Transverse colon (tissue), 4 donors: ENCODE measurements around the gene FAM217A. TPM values are rescaled to one million over a fixed set of nuclear protein-coding genes. Genes with fewer than 3 reads are reported as not detected.

Experiments used
- DNase-seq: peaks from one replicate; pipeline ENCODE4 v3.0.0-alpha.2; 2019
- H3K27ac ChIP-seq, 4 donors: fragments of 200-600 bp; sonication (generic); 2 replicates each; pipeline ENCODE4 v1.5.1; 2016 to 2018; ENCODE audit warnings: inconsistent platforms in 4 of 4
- H3K27me3 ChIP-seq: fragments of 200-600 bp; sonication (generic); 2 replicates; pipeline ENCODE4 v1.5.1; 2017; ENCODE audit warnings: inconsistent platforms
- H3K36me3 ChIP-seq, 4 donors: fragments of 200-600 bp; sonication (generic); 2 replicates each; pipeline ENCODE4 v1.5.1; 2017 to 2019; ENCODE audit warnings: inconsistent platforms in 4 of 4
- H3K4me1 ChIP-seq, 4 donors: fragments of 200-600 bp; sonication (generic); 2 replicates each; pipeline ENCODE4 v1.5.1; 2017 to 2020; ENCODE audit warnings: inconsistent platforms in 4 of 4
- H3K4me3 ChIP-seq, 4 donors: fragments of 200-600 bp; sonication (generic); 1 replicate in 1 of 4; 2 replicates in 3 of 4; pipeline versions ENCODE4 v1.5.1 to v1.6.1; 2017 to 2019; ENCODE audit warnings: inconsistent platforms in 4 of 4
- H3K9me3 ChIP-seq, 2 donors: fragments of 200-600 bp; sonication (generic); 2 replicates each; pipeline ENCODE4 v1.5.1; 2017 to 2019; ENCODE audit warnings: inconsistent platforms in 2 of 2
- CTCF ChIP-seq, 5 experiments: fragments of 200-600 bp in 3 of 5; fragments of 450-650 bp in 2 of 5; sonication (generic) in 3 of 5; IDR thresholded peaks; 1 replicate in 2 of 5; 2 replicates in 3 of 5; pipeline ENCODE4 v1.5.1; 2016 to 2017; ENCODE audit warnings: antibody characterized with exemption in 5 of 5, inconsistent platforms in 3 of 5, mild to moderate bottlenecking in 2 of 5, moderate library complexity in 1 of 5
- EP300 ChIP-seq: sonication (generic); formaldehyde crosslinking; IDR thresholded peaks from one replicate; pipeline ENCODE4 v1.6.1; 2017; ENCODE audit warnings: antibody characterized with exemption, low read depth
- POLR2A ChIP-seq: fragments of 450-650 bp; IDR thresholded peaks from one replicate; pipeline ENCODE4 v1.6.1; 2016; ENCODE audit warnings: antibody characterized with exemption, mild to moderate bottlenecking, moderate library complexity
- POLR2AphosphoS5 ChIP-seq, 3 donors: sonication (generic); formaldehyde crosslinking; IDR thresholded peaks; one replicate each; pipeline ENCODE4 v1.6.1; 2016; ENCODE audit warnings: antibody characterized with exemption in 3 of 3
- WGBS, 2 donors: methylation state at CpG; one replicate each; pipeline ENCODE4 v1.1.5; 2018; ENCODE audit warnings: low coverage in 1 of 2; 5-methylcytosine and 5-hydroxymethylcytosine counted together
- in situ Hi-C, 4 donors: fragments of 200-750 bp; cut with MboI; loops; one replicate each; pipeline versions ENCODE4 v1.15.0 to v1.15.1; 2017; ENCODE audit warnings: low sequenced_read_pairs in 3 of 4, low pct_ligation_motif_present in 1 of 4, low pct_unique_long_range_greater_than_20kb in 1 of 4
- intact Hi-C: fragments of 100-400 bp; cut with DNase I; formaldehyde crosslinking; loops from one replicate; pipeline ENCODE4 v1.15.1; 2023; ENCODE audit warnings: low total_unique reads
- total RNA-seq, 4 donors: library from RNA; depleted of rRNA; stranded (reverse); fragments of >200 nt; gene quantifications; one replicate each; pipeline ENCODE4 v1.1.0, GENCODE V29; 2016

Gene FAM217A
- total RNA-seq, 4 donors from 2014 or later: not detected

- WGBS, 2 donors: 95 to 100% methylated on average over 1 of the region's 1 CpG
- Histone ChIP-seq H3K9me3 (no peaks in the 10 kb centered on the region), H3K27ac (no peak overlapping the region), H3K27me3 (no peaks in the 10 kb centered on the region), H3K4me3 (no peak overlapping the region), H3K4me1 (peaks cover 0 to 23% (median 6%) of the 10 kb centered on the region in 4 donors), H3K36me3 (no peaks in the 10 kb centered on the region)
- TF ChIP-seq EP300 (no peak), POLR2A (no peak), POLR2AphosphoS5 (IDR thresholded peaks at IDR 0.05) (no peak), CTCF (IDR thresholded peaks at IDR 0.05) (no peak)
- DNase-seq: no peak
- in situ Hi-C loops: no loop called here
- intact Hi-C loops: no loop called here
These were observed 6.4 kb upstream of the FAM217A start for GRCh38 chr6:4085332-4085700.

GRCh38 chr6:4084444-4085331 lies 5.8 kb upstream of the FAM217A start:
- 30 to 57% methylated on average over 6 to 9 of the region's 9 CpGs for WGBS, 2 donors
- no peak overlapping the region for H3K4me3 ChIP-seq

GRCh38 chr6:4074478-4075235 lies 4.3 kb downstream of the FAM217A start:
- in situ Hi-C loops: no loop called here
- no peak for TF ChIP-seq CTCF (IDR thresholded peaks at IDR 0.05)
- no peak for TF ChIP-seq POLR2A
- TF ChIP-seq EP300: no peak
- no peak for TF ChIP-seq POLR2AphosphoS5 (IDR thresholded peaks at IDR 0.05)
- Histone ChIP-seq H3K9me3 (no peaks in the 10 kb centered on the region), H3K27ac (no peak overlapping the region), H3K4me3 (no peak overlapping the region), H3K4me1 (peaks cover 0 to 4% (median 0%) of the 10 kb centered on the region in 4 donors), H3K36me3 (no peaks in the 10 kb centered on the region), H3K27me3 (peaks cover 13% of the 10 kb centered on the region)
- 46 to 51% methylated on average over 5 to 6 of the region's 6 CpGs for WGBS, 2 donors
- intact Hi-C loops: no loop called here
- no peak for DNase-seq

More at GRCh38 chr6:4084444-4085331, 5.8 kb upstream of the FAM217A start:
- H3K27me3 ChIP-seq: no peaks in the 10 kb centered on the region
- H3K4me1 ChIP-seq: peaks cover 0 to 23% (median 5%) of the 10 kb centered on the region in 4 donors
- no peak for DNase-seq
- TF ChIP-seq POLR2AphosphoS5 (IDR thresholded peaks at IDR 0.05) (no peak), POLR2A (no peak), CTCF (IDR thresholded peaks at IDR 0.05) (no peak), EP300 (no peak)
- in situ Hi-C loops: no loop called here
- intact Hi-C loops: no loop called here
- no peaks in the 10 kb centered on the region for H3K36me3 ChIP-seq
- H3K27ac ChIP-seq: no peak overlapping the region
- H3K9me3 ChIP-seq: no peaks in the 10 kb centered on the region

- Histone ChIP-seq H3K9me3 (no peaks in the 10 kb centered on the region), H3K4me3 (no peak overlapping the region), H3K36me3 (no peaks in the 10 kb centered on the region), H3K27ac (no peak overlapping the region), H3K27me3 (no peaks in the 10 kb centered on the region), H3K4me1 (peaks cover 0 to 10% (median 4%) of the 10 kb centered on the region in 4 donors)
- in situ Hi-C loops (no loop called here), intact Hi-C loops (no loop called here)
- TF ChIP-seq CTCF (IDR thresholded peaks at IDR 0.05) (no peak), EP300 (no peak), POLR2A (no peak), POLR2AphosphoS5 (IDR thresholded peaks at IDR 0.05) (no peak)
- no peak for DNase-seq
- WGBS, 2 donors: 62 to 69% methylated on average over 4 of the region's 4 CpGs
These were observed 7.6 kb downstream of the FAM217A start for GRCh38 chr6:4071330-4071729.
